HepG2 (cell line): ENCODE data around the gene ARL3. TPM values are rescaled to one million over a fixed set of nuclear protein-coding genes. Genes with fewer than 3 reads are reported as not detected.
A peak's percentile ranks its signal among the peaks of the same experiment; 100 is the strongest.

ENCODE experiments used
- E2F5 ChIP-seq: sonication (generic); formaldehyde crosslinking; conservative IDR thresholded peaks from 2 replicates; pipeline ENCODE4 v1.4.0; 2020; ENCODE audit warnings: missing genetic modification reagents
- ERF ChIP-seq: IDR thresholded peaks from 2 replicates; pipeline ENCODE4 v1.6.1; 2018; ENCODE audit warnings: missing biosample characterization, missing genetic modification reagents
- FUBP1 ChIP-seq: sonication (generic); formaldehyde crosslinking; IDR thresholded peaks from 2 replicates; pipeline ENCODE4 v1.5.1; 2020; ENCODE audit warnings: missing genetic modification reagents, mild to moderate bottlenecking, borderline replicate concordance
- GTF3A ChIP-seq: sonication (generic); formaldehyde crosslinking; conservative IDR thresholded peaks from 2 replicates; pipeline ENCODE4 v1.4.0; 2020; ENCODE audit warnings: mild to moderate bottlenecking, missing genetic modification reagents
- IRX3 ChIP-seq: sonication (generic); formaldehyde crosslinking; IDR thresholded peaks from 2 replicates; pipeline ENCODE4 v1.8.1; 2023; ENCODE audit warnings: mild to moderate bottlenecking, low read depth, missing genetic modification reagents, borderline replicate concordance
- KAT2B ChIP-seq: fragments of 150-350 bp; IDR thresholded peaks from 2 replicates; pipeline ENCODE4 v1.6.1; 2014; ENCODE audit warnings: low read depth, low read length, borderline replicate concordance
- MIER2 ChIP-seq: IDR thresholded peaks from 2 replicates; pipeline ENCODE4 v1.6.1; 2016; ENCODE audit warnings: missing biosample characterization, missing genetic modification reagents
- MIXL1 ChIP-seq: IDR thresholded peaks from 2 replicates; pipeline ENCODE4 v1.6.1; 2016
- MXD1 ChIP-seq: sonication (generic); formaldehyde crosslinking; IDR thresholded peaks from 2 replicates; pipeline ENCODE4 v1.4.0; 2020; ENCODE audit warnings: mild to moderate bottlenecking, missing genetic modification reagents
- POGZ ChIP-seq: sonication (generic); formaldehyde crosslinking; IDR thresholded peaks from 2 replicates; pipeline ENCODE4 v1.4.0; 2020; ENCODE audit warnings: mild to moderate bottlenecking, missing genetic modification reagents
- SMARCE1 ChIP-seq: fragments of 450-650 bp; IDR thresholded peaks from 2 replicates; pipeline ENCODE4 v1.6.1; 2017; ENCODE audit warnings: borderline replicate concordance
- ZFP91 ChIP-seq: sonication (generic); formaldehyde crosslinking; IDR thresholded peaks from 2 replicates; pipeline ENCODE4 v1.9.0; 2022; ENCODE audit warnings: missing genetic modification reagents, mild to moderate bottlenecking, borderline replicate concordance
- ZNF207 ChIP-seq: fragments of 450-650 bp; IDR thresholded peaks from 2 replicates; pipeline ENCODE4 v1.6.1; 2016; ENCODE audit warnings: antibody characterized with exemption, borderline replicate concordance
- ZNF333 ChIP-seq: sonication (generic); formaldehyde crosslinking; IDR thresholded peaks from 2 replicates; pipeline ENCODE4 v1.4.0; 2020; ENCODE audit warnings: mild to moderate bottlenecking, missing genetic modification reagents, borderline replicate concordance
- ZNF382 ChIP-seq: sonication (generic); formaldehyde crosslinking; IDR thresholded peaks from 2 replicates; pipeline ENCODE4 v1.5.0; 2020; ENCODE audit warnings: missing genetic modification reagents, mild to moderate bottlenecking, borderline replicate concordance
- ZNF432 ChIP-seq: sonication (generic); formaldehyde crosslinking; IDR thresholded peaks from 2 replicates; pipeline ENCODE4 v1.5.0; 2020; ENCODE audit warnings: missing genetic modification reagents, mild to moderate bottlenecking, borderline replicate concordance
- ZNF484 ChIP-seq: sonication (generic); formaldehyde crosslinking; IDR thresholded peaks from 2 replicates; pipeline ENCODE4 v1.5.1; 2020; ENCODE audit warnings: mild to moderate bottlenecking, low read depth, missing genetic modification reagents, borderline replicate concordance
- ZNF772 ChIP-seq: sonication (generic); formaldehyde crosslinking; IDR thresholded peaks from 2 replicates; pipeline ENCODE4 v1.5.0; 2020; ENCODE audit warnings: mild to moderate bottlenecking, missing genetic modification reagents
- ZNF773 ChIP-seq: sonication (generic); formaldehyde crosslinking; IDR thresholded peaks from 2 replicates; pipeline ENCODE4 v1.4.0; 2020; ENCODE audit warnings: missing genetic modification reagents, borderline replicate concordance
- ZNF790 ChIP-seq: sonication (generic); formaldehyde crosslinking; IDR thresholded peaks from 2 replicates; pipeline ENCODE4 v1.8.0; 2022; ENCODE audit warnings: missing genetic modification reagents, mild to moderate bottlenecking, borderline replicate concordance
- ZSCAN21 ChIP-seq: sonication (generic); formaldehyde crosslinking; IDR thresholded peaks from 2 replicates; pipeline ENCODE4 v1.8.0; 2022; ENCODE audit warnings: mild to moderate bottlenecking, missing genetic modification reagents, moderate library complexity, borderline replicate concordance
- polyA plus RNA-seq, 8 experiments: library from polyadenylated mRNA; depleted of rRNA in 3 of 8; stranded (reverse) in 7 of 8; unstranded in 1 of 8; fragments of >200 nt; fragmentation: Illumina TruSeq in 4 of 8; extraction: Trizol in 4 of 8; gene quantifications; 2 replicates each; pipeline versions ENCODE4 v1.2.1 to v1.2.3, GENCODE V29; 2011 to 2016; ENCODE audit warnings: low read depth in 4 of 8, missing spikeins in 1 of 8, mixed read lengths in 1 of 8; ENCODE audit not compliant: insufficient read depth in 1 of 8
- total RNA-seq, 5 experiments: library from RNA; depleted of rRNA; stranded (reverse); fragments of >200 nt; fragmentation: Illumina TruSeq; extraction: Trizol; gene quantifications; 2 replicates each; pipeline ENCODE4 v1.2.3, GENCODE V29; 2016; ENCODE audit warnings: low read depth in 1 of 5
- TF ChIP-seq, protein P1 (sequence below): IDR thresholded peaks from 2 replicates; pipeline ENCODE4 v1.6.1; 2016; ENCODE audit warnings: mild to moderate bottlenecking, missing biosample characterization, missing genetic modification reagents
- TF ChIP-seq, protein P2 (sequence below): fragments of 450-650 bp; IDR thresholded peaks from 2 replicates; pipeline ENCODE4 v1.6.1; 2016

ARL3 gene
- total and polyA plus RNA-seq, 2 of the 13 experiments (the other 11 are each of a cell fraction or from before 2014, with no cell fraction given), result 5.2 to 6.6 TPM

- no peak for TF ChIP-seq ZNF790 (CRISPR knock-in tag)
- peak; percentile 76; the same call in 1 of the 2 replicates for TF ChIP-seq IRX3
- TF ChIP-seq MIXL1, result no peak; the same call in 1 of the 2 replicates
- no peak for TF ChIP-seq ZNF772 (CRISPR knock-in tag)
- no peak for TF ChIP-seq ZNF382 (CRISPR knock-in tag)
- TF ChIP-seq ZNF207, result no peak
- no peak for TF ChIP-seq ZNF484 (CRISPR knock-in tag)
- TF ChIP-seq ZNF773 (CRISPR knock-in tag), result no peak
- 0 out of 2 replicates have a peak, but pooled peaks have one; percentile 14 for TF ChIP-seq ERF (CRISPR knock-in tag)
- TF ChIP-seq SMARCE1, result no peak
- TF ChIP-seq, protein P1, sequence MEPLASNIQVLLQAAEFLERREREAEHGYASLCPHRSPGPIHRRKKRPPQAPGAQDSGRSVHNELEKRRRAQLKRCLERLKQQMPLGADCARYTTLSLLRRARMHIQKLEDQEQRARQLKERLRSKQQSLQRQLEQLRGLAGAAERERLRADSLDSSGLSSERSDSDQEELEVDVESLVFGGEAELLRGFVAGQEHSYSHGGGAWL, result no peak; the same call in 1 of the 2 replicates
- no peak for TF ChIP-seq ZNF333 (CRISPR knock-in tag)
- TF ChIP-seq GTF3A (CRISPR knock-in tag), result no peak
- peak; percentile 39; the same call in 1 of the 2 replicates for TF ChIP-seq ZFP91 (CRISPR knock-in tag)
- no peak; the same call in 1 of the 2 replicates for TF ChIP-seq ZSCAN21
- no peak for TF ChIP-seq E2F5 (CRISPR knock-in tag)
- TF ChIP-seq, protein P2, sequence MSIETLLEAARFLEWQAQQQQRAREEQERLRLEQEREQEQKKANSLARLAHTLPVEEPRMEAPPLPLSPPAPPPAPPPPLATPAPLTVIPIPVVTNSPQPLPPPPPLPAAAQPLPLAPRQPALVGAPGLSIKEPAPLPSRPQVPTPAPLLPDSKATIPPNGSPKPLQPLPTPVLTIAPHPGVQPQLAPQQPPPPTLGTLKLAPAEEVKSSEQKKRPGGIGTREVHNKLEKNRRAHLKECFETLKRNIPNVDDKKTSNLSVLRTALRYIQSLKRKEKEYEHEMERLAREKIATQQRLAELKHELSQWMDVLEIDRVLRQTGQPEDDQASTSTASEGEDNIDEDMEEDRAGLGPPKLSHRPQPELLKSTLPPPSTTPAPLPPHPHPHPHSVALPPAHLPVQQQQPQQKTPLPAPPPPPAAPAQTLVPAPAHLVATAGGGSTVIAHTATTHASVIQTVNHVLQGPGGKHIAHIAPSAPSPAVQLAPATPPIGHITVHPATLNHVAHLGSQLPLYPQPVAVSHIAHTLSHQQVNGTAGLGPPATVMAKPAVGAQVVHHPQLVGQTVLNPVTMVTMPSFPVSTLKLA, result no peak
- no peak for TF ChIP-seq MIER2
- TF ChIP-seq ZNF432 (CRISPR knock-in tag), result no peak
- TF ChIP-seq MXD1, result peak; percentile 99
- no peak for TF ChIP-seq FUBP1 (CRISPR knock-in tag)
- TF ChIP-seq POGZ (CRISPR knock-in tag), result no peak
- TF ChIP-seq KAT2B, result no peak
Measured at GRCh38 chr10:102714621-102715455, 641 bp upstream of the ARL3 start, which contains the start of gene SFXN2 (continued).
